Activated naive CD4-positive, alpha-beta T cell treated with Interleukin-2 at 50 U/mL for 16 hours (primary cell): ENCODE results near the gene LGR6.
"Not testable (repeated sequence)": the region's sequence is repeated elsewhere in the genome, so short reads cannot be mapped to it uniquely, and the experiment has no call there.

Experiments
- DNase-seq: peaks from one replicate; pipeline ENCODE4 v3.0.0-alpha.2; 2020

The LGR6 gene

GRCh38 chr1:202244841-202245261 lies 51.3 kb downstream of the LGR6 start:
- no peak for DNase-seq

- DNase-seq: no peak
These were observed 51.8 kb downstream of the LGR6 start for GRCh38 chr1:202245391-202245790.

GRCh38 chr1:202247104-202247503 lies 53.5 kb downstream of the LGR6 start:
- DNase-seq: no peak

- no peak for DNase-seq
These were observed 54.5 kb downstream of the LGR6 start for GRCh38 chr1:202247837-202248795.

GRCh38 chr1:202248861-202249260 lies 55.3 kb downstream of the LGR6 start:
- DNase-seq: no peak

- no peak for DNase-seq
These were observed 55.8 kb downstream of the LGR6 start for GRCh38 chr1:202249436-202249835.

GRCh38 chr1:202249846-202250245 lies 56.2 kb downstream of the LGR6 start:
- DNase-seq: no peak

GRCh38 chr1:202250982-202251381 lies 57.4 kb downstream of the LGR6 start:
- no peak for DNase-seq

GRCh38 chr1:202251424-202252256 lies 58.0 kb downstream of the LGR6 start:
- no peak for DNase-seq

- DNase-seq: no peak
These were observed 58.7 kb downstream of the LGR6 start for GRCh38 chr1:202252271-202252670.

- no peak for DNase-seq
These were observed 61.1 kb downstream of the LGR6 start for GRCh38 chr1:202254454-202255252.

GRCh38 chr1:202255343-202255742 lies 61.7 kb downstream of the LGR6 start:
- no peak for DNase-seq

- no peak for DNase-seq
These were observed 66.1 kb downstream of the LGR6 start for GRCh38 chr1:202259705-202260104.

- DNase-seq: not testable (repeated sequence)
These were observed 67.8 kb downstream of the LGR6 start for GRCh38 chr1:202261209-202261958.

- no peak for DNase-seq
These were observed 70.0 kb downstream of the LGR6 start for GRCh38 chr1:202263628-202264027.

GRCh38 chr1:202264300-202264699 lies 70.7 kb downstream of the LGR6 start:
- DNase-seq: no peak

GRCh38 chr1:202264726-202265125 lies 71.1 kb downstream of the LGR6 start:
- DNase-seq: no peak

- no peak for DNase-seq
These were observed 72.6 kb downstream of the LGR6 start for GRCh38 chr1:202266061-202266765.

- DNase-seq: no peak
These were observed 74.4 kb downstream of the LGR6 start for GRCh38 chr1:202268032-202268431.

GRCh38 chr1:202268817-202269216 lies 75.2 kb downstream of the LGR6 start:
- no peak for DNase-seq

GRCh38 chr1:202270871-202271326 lies 77.3 kb downstream of the LGR6 start:
- DNase-seq: no peak
